Retinal pigment epithelial cell (primary cell): ENCODE measurements around the gene MPPED2.

Experiments used
- DNase-seq: peaks from one replicate; pipeline ENCODE4 v3.0.0-alpha.2; 2010; ENCODE audit warnings: low read depth
- H3K4me3 ChIP-seq: 2 replicates; pipeline ENCODE4 v1.5.1; 2011; ENCODE audit warnings: mild to moderate bottlenecking, low read length, control low read depth, moderate library complexity
- CTCF ChIP-seq: conservative IDR thresholded peaks from 2 replicates; pipeline ENCODE4 v1.5.1; 2011; ENCODE audit warnings: low read depth, low read length, control low read depth, inconsistent platforms

MPPED2 gene

GRCh38 chr11:30585892-30586250, 282 bp downstream of the MPPED2 start:
- peak overlapping the region; percentile 56 for H3K4me3 ChIP-seq
- no peak for TF ChIP-seq CTCF
- no peak for DNase-seq

- TF ChIP-seq CTCF = no peak
- no peak for DNase-seq
- H3K4me3 ChIP-seq = peak overlapping the region; percentile 56
These were observed 845 bp downstream of the MPPED2 start for GRCh38 chr11:30585125-30585891.

- H3K4me3 ChIP-seq = peak overlapping the region; percentile 56
- no peak for DNase-seq
- TF ChIP-seq CTCF = no peak
These were observed 2.5 kb downstream of the MPPED2 start for GRCh38 chr11:30583476-30584280.

GRCh38 chr11:30582726-30583125, 3.4 kb downstream of the MPPED2 start:
- no peak for TF ChIP-seq CTCF
- DNase-seq = no peak
- no peak overlapping the region for H3K4me3 ChIP-seq

- H3K4me3 ChIP-seq = no peak overlapping the region
- DNase-seq = no peak
- TF ChIP-seq CTCF = no peak
These were observed 4.5 kb downstream of the MPPED2 start for GRCh38 chr11:30581675-30582074.

- TF ChIP-seq CTCF = no peak
- DNase-seq = no peak
- H3K4me3 ChIP-seq = no peak overlapping the region
These were observed 5.6 kb downstream of the MPPED2 start for GRCh38 chr11:30580573-30580972.
